Measurements from ENCODE around the gene SP7.
"Not testable (repeated sequence)": the region's sequence is repeated elsewhere in the genome, so short reads cannot be mapped to it uniquely, and the experiment has no call there.

Gene SP7

DNA sequence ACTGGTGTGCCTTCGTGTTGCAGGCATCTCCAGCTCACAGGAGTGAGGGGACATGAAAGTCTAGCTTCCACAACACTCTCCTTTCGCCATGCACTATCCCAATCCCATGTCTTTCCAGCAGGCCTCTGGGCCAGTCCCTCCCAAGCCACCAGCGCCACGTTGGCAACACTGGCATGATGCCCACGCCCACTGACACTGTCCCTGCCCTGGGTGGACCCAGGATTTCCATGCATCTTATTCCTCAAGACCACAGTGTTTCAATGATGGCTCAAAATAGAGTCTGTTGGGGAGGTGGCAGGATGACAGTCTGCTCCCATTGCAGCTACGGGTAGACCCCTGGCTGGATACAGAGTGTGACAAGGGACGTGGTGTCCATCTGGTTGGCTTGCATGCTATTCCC is 2.3 kb downstream of the SP7 start:
- H3K27ac ChIP-seq, result no peak overlapping the region
- TF ChIP-seq, protein P1, sequence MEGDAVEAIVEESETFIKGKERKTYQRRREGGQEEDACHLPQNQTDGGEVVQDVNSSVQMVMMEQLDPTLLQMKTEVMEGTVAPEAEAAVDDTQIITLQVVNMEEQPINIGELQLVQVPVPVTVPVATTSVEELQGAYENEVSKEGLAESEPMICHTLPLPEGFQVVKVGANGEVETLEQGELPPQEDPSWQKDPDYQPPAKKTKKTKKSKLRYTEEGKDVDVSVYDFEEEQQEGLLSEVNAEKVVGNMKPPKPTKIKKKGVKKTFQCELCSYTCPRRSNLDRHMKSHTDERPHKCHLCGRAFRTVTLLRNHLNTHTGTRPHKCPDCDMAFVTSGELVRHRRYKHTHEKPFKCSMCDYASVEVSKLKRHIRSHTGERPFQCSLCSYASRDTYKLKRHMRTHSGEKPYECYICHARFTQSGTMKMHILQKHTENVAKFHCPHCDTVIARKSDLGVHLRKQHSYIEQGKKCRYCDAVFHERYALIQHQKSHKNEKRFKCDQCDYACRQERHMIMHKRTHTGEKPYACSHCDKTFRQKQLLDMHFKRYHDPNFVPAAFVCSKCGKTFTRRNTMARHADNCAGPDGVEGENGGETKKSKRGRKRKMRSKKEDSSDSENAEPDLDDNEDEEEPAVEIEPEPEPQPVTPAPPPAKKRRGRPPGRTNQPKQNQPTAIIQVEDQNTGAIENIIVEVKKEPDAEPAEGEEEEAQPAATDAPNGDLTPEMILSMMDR (conservative IDR thresholded peaks at IDR 0.05), result no peak
- TF ChIP-seq ZFX (IDR thresholded peaks at IDR 0.05), result no peak

DNA sequence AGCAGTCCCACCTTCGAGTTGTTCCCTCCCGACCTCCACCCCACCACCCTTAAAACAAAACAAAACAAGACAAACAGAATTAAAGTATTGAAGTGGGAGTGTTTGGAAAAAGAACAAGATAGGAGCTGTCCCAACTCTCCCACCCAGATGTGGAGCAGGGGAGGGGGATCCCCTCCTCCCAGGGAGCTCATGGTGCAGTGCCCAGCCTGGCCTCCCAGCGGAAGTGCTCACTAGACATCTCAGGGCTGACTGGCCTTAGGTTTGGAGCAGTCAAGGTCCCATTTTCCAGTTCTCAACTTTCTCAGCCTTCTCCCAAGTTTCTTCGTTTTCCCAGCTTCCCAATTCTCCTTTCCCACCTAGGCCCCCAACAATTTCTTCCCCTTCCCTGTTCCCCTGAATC is 2.9 kb downstream of the SP7 start:
- no peak overlapping the region for H3K27ac ChIP-seq
- no peak for TF ChIP-seq ZFX (IDR thresholded peaks at IDR 0.05)
- TF ChIP-seq, protein P1 (conservative IDR thresholded peaks at IDR 0.05), result no peak

DNA sequence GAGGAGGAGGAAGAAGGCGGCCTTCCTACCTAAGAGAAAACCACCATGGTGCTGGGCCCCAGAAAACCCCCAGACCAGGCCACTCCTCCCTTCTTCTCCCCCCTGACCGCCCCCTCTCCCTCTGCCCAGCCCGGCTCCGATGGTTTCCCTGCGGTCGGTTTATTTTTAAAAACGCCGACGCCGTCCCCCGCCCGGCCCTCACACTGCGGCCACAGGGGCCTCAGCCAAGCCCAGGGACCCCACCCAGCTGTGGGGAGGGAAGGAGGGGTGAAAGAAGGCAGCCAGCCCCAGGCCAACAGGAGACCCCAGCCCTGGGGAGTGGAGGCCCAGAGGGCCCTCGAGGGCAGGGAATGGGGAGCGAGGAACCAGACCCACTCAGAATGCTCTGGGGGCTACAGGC is 3.4 kb downstream of the SP7 start:
- H3K27ac ChIP-seq, result no peak overlapping the region
- no peak for TF ChIP-seq ZFX (IDR thresholded peaks at IDR 0.05)

DNA sequence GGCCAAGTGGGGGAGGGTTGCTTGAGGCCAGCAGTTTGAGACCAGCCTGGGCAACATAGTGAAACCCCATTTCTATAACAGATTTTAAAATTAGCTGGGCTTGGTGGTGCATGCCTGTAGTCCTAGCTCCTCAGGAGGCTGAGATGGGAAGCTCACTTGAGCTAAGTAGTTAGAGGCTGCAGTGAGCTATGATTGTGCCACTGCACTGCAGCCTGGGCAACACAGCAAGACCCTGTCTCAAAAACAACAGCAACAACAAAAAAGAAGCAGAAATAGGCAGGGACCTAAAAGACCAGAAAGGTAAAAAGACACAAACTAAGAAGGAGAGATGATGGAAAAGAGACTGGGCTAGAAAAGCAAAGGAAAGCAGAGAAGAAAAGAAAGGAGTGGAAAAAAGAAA is 3.8 kb downstream of the SP7 start:
- H3K27ac ChIP-seq, result not testable (repeated sequence)

DNA sequence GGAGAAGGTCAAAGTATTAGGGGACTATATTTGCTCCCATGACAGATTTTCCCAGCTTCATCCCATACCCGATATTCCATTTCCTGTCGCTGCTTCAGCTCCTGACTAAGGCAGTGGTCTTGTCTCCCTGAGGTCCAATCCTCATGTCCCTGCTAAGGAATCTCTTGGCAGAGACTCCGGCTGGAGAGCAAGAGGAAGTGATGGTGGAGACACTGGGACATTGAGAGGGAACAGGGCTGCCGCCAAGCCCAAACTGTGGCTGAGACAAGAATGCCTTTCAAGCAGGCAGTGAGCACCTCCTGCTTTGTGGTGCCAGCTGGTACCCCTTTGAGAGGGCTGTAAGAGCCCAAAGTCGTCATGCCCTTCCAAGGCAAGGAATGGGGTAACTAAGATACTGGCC is 5.5 kb downstream of the SP7 start:
- H3K27ac ChIP-seq, result no peak overlapping the region
- TF ChIP-seq, protein P1 (conservative IDR thresholded peaks at IDR 0.05), result no peak

DNA sequence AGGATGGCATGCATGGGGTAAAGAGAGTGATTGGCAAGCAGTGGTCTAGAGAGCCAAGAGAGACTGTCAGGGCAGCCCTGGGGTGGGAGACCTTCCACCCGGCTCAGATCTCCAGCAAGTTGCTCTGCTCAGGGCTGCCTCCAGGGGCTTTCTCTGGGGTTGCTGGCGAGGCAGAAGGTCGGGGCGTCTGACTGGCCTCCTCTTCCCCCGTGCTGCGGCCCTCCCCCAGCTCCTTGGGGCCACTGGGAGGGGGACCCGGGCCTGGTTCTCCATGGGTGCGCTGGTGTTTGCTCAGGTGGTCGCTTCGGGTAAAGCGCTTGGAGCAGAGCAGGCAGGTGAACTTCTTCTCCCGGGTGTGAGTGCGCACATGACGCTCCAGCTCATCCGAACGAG is 8.1 kb downstream of the SP7 start:
- TF ChIP-seq ZFX (IDR thresholded peaks at IDR 0.05), result no peak
- TF ChIP-seq, protein P1 (conservative IDR thresholded peaks at IDR 0.05), result no peak
- H3K27ac ChIP-seq, result no peak overlapping the region

DNA sequence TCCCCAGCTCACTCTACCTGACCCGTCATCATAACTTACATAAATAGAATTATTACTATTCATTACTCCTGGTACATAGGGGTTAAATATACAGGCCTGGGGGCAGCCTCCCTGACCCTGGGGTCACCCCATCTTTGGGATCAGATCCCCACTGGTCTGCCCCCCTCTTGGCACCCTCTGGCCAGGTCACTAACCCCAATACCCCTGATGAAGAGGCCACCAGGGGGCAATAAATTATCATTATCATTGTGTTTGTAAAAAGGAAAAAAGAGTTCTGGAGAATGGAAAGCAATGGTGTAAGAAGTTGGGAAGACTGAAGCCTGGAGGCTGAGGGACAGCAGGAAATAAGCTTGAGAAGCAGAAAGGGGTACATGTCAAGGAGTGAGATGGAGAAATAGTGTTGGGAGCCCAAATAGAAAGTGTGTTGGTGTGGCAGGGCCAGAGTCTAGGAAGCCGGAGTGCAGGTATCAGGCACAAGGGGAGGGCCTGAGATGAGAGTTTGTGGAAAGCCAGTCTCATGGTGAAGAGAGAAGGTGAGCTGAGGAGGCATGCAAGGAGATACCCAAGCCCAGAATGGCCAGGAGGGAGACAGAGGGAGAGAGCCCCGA is 8.6 kb downstream of the SP7 start:
- no peak overlapping the region for H3K27ac ChIP-seq
- TF ChIP-seq ZFX (IDR thresholded peaks at IDR 0.05), result no peak
- TF ChIP-seq, protein P1 (conservative IDR thresholded peaks at IDR 0.05), result no peak; the same call in 1 of the 2 replicates

DNA sequence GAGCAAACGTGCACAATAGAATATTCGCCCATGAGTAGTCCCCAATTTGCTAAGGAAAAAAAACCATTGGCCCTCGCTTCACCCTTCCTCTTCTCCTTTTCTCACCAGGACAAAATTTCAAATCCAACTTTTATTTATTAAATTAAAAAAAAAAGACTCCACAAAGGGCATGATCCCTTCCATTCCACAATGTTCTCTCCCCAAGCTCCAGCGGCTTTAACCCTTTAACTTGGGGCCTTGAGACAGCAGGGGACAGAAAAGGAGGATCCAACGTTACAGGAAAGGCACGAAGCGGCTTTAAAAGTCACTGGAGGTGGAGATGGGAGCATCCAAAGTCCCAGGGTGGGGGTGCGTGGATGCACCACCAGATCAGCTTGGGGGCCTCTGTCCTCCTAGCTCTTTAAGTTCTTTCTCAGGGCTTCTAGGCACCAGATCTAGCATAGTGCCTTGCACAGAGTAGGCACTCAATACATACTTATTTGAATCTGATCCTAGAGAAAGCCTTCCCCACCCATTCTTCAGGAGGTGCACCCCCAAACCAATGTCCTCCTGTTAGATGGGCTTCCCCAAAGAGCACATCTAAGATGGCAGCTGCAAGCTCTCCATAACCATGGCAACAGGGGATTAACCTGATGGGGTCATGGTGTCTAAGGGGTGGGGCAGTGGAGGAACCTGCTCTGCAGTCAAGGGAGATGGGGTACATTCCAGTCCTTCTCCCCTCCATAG is 9.5 kb downstream of the SP7 start:
- TF ChIP-seq, protein P1 (conservative IDR thresholded peaks at IDR 0.05), result no peak
- TF ChIP-seq ZFX (IDR thresholded peaks at IDR 0.05), result no peak
- H3K27ac ChIP-seq, result no peak overlapping the region
